ENCODE results near the gene FOXL1.

GRCh38 chr16:86622700-86623615, 44.6 kb downstream of the FOXL1 start:
- TF ChIP-seq, protein P1, sequence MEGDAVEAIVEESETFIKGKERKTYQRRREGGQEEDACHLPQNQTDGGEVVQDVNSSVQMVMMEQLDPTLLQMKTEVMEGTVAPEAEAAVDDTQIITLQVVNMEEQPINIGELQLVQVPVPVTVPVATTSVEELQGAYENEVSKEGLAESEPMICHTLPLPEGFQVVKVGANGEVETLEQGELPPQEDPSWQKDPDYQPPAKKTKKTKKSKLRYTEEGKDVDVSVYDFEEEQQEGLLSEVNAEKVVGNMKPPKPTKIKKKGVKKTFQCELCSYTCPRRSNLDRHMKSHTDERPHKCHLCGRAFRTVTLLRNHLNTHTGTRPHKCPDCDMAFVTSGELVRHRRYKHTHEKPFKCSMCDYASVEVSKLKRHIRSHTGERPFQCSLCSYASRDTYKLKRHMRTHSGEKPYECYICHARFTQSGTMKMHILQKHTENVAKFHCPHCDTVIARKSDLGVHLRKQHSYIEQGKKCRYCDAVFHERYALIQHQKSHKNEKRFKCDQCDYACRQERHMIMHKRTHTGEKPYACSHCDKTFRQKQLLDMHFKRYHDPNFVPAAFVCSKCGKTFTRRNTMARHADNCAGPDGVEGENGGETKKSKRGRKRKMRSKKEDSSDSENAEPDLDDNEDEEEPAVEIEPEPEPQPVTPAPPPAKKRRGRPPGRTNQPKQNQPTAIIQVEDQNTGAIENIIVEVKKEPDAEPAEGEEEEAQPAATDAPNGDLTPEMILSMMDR (IDR thresholded peaks at IDR 0.05; ENCODE audit: low read length) = no peak
- no peak for TF ChIP-seq EZH2 (IDR thresholded peaks at IDR 0.05; ENCODE audit: borderline replicate concordance, low read length)
